ENCODE data around the gene DNAH10.

DNA sequence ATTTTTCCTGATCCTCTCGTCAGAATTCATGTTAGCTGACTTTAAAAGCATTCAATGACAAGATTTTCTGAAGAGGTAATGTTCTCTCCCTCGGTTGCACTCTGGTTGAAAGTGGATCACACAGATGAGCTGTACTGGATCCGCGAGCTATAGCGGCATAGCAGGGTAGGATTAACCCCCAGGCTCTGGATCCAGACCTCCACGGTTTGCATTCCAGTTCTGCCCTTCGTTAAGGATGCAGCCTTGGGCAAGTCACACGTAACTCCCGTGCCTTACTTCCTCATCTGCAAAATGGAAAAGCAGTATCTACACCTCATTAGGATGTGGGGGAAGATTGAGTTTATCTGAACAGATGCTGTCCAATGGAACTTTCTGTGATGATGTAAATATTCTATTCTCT, 196.8 kb downstream of the DNAH10 start:
- TF ChIP-seq, protein P1, sequence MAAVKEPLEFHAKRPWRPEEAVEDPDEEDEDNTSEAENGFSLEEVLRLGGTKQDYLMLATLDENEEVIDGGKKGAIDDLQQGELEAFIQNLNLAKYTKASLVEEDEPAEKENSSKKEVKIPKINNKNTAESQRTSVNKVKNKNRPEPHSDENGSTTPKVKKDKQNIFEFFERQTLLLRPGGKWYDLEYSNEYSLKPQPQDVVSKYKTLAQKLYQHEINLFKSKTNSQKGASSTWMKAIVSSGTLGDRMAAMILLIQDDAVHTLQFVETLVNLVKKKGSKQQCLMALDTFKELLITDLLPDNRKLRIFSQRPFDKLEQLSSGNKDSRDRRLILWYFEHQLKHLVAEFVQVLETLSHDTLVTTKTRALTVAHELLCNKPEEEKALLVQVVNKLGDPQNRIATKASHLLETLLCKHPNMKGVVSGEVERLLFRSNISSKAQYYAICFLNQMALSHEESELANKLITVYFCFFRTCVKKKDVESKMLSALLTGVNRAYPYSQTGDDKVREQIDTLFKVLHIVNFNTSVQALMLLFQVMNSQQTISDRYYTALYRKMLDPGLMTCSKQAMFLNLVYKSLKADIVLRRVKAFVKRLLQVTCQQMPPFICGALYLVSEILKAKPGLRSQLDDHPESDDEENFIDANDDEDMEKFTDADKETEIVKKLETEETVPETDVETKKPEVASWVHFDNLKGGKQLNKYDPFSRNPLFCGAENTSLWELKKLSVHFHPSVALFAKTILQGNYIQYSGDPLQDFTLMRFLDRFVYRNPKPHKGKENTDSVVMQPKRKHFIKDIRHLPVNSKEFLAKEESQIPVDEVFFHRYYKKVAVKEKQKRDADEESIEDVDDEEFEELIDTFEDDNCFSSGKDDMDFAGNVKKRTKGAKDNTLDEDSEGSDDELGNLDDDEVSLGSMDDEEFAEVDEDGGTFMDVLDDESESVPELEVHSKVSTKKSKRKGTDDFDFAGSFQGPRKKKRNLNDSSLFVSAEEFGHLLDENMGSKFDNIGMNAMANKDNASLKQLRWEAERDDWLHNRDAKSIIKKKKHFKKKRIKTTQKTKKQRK (IDR thresholded peaks at IDR 0.05; ENCODE audit: low read depth, low read length) = no peak
- no peak for TF ChIP-seq ZNF207 (IDR thresholded peaks at IDR 0.05; ENCODE audit: borderline replicate concordance)
- TF ChIP-seq, protein P2, sequence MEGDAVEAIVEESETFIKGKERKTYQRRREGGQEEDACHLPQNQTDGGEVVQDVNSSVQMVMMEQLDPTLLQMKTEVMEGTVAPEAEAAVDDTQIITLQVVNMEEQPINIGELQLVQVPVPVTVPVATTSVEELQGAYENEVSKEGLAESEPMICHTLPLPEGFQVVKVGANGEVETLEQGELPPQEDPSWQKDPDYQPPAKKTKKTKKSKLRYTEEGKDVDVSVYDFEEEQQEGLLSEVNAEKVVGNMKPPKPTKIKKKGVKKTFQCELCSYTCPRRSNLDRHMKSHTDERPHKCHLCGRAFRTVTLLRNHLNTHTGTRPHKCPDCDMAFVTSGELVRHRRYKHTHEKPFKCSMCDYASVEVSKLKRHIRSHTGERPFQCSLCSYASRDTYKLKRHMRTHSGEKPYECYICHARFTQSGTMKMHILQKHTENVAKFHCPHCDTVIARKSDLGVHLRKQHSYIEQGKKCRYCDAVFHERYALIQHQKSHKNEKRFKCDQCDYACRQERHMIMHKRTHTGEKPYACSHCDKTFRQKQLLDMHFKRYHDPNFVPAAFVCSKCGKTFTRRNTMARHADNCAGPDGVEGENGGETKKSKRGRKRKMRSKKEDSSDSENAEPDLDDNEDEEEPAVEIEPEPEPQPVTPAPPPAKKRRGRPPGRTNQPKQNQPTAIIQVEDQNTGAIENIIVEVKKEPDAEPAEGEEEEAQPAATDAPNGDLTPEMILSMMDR (IDR thresholded peaks at IDR 0.05 in 2 of 3, conservative IDR thresholded peaks at IDR 0.05 in 1 of 3; ENCODE audit: control insufficient read depth in 2 of 3, extremely low read depth in 1 of 3, insufficient read depth in 1 of 3, low read depth in 3 of 3, low read length in 3 of 3) = no peak
- TF ChIP-seq MTA3 (IDR thresholded peaks at IDR 0.05; ENCODE audit: borderline replicate concordance, low read length) = no peak
- no peak for TF ChIP-seq BRCA1 (IDR thresholded peaks at IDR 0.05; ENCODE audit: low read depth, low read length)
- TF ChIP-seq EZH2 (IDR thresholded peaks at IDR 0.05; ENCODE audit: borderline replicate concordance, control insufficient read depth, low read depth, low read length) = no peak
- TF ChIP-seq, protein P3, sequence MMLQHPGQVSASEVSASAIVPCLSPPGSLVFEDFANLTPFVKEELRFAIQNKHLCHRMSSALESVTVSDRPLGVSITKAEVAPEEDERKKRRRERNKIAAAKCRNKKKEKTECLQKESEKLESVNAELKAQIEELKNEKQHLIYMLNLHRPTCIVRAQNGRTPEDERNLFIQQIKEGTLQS (IDR thresholded peaks at IDR 0.05; ENCODE audit: borderline replicate concordance, extremely low read depth, low read depth, low read length) = no peak
- TF ChIP-seq POLR2A (IDR thresholded peaks at IDR 0.05; ENCODE audit: low read depth, low read length) = no peak
- no peak for TF ChIP-seq ZZZ3 (IDR thresholded peaks at IDR 0.05; ENCODE audit: control insufficient read depth, insufficient read length, low read depth)
- TF ChIP-seq, protein P4, sequence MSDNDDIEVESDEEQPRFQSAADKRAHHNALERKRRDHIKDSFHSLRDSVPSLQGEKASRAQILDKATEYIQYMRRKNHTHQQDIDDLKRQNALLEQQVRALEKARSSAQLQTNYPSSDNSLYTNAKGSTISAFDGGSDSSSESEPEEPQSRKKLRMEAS (IDR thresholded peaks at IDR 0.05; ENCODE audit: low read depth, low read length) = no peak
- no peak for TF ChIP-seq CBX5 (IDR thresholded peaks at IDR 0.05; ENCODE audit: low read depth)
- TF ChIP-seq CREM (IDR thresholded peaks at IDR 0.05; ENCODE audit: low read depth) = no peak
- no peak for TF ChIP-seq GABPA (IDR thresholded peaks at IDR 0.05; ENCODE audit: low read depth)
- TF ChIP-seq, protein P5, sequence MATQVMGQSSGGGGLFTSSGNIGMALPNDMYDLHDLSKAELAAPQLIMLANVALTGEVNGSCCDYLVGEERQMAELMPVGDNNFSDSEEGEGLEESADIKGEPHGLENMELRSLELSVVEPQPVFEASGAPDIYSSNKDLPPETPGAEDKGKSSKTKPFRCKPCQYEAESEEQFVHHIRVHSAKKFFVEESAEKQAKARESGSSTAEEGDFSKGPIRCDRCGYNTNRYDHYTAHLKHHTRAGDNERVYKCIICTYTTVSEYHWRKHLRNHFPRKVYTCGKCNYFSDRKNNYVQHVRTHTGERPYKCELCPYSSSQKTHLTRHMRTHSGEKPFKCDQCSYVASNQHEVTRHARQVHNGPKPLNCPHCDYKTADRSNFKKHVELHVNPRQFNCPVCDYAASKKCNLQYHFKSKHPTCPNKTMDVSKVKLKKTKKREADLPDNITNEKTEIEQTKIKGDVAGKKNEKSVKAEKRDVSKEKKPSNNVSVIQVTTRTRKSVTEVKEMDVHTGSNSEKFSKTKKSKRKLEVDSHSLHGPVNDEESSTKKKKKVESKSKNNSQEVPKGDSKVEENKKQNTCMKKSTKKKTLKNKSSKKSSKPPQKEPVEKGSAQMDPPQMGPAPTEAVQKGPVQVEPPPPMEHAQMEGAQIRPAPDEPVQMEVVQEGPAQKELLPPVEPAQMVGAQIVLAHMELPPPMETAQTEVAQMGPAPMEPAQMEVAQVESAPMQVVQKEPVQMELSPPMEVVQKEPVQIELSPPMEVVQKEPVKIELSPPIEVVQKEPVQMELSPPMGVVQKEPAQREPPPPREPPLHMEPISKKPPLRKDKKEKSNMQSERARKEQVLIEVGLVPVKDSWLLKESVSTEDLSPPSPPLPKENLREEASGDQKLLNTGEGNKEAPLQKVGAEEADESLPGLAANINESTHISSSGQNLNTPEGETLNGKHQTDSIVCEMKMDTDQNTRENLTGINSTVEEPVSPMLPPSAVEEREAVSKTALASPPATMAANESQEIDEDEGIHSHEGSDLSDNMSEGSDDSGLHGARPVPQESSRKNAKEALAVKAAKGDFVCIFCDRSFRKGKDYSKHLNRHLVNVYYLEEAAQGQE (IDR thresholded peaks at IDR 0.05; ENCODE audit: low read depth, low read length) = no peak
